Panc1 (cell line): ENCODE data around the gene ELMO1. TPM values are rescaled to one million over a fixed set of nuclear protein-coding genes. Genes with fewer than 3 reads are reported as not detected.

ENCODE experiments used
- ATAC-seq: fragments of 200-7000 bp; cut with Tn5 transposase; 2 replicates; pipeline ENCODE4 v1.9.1; 2020; ENCODE audit warnings: mild to moderate bottlenecking, moderate library complexity
- BruUV-seq: library from RNA; stranded (reverse); fragments of 400-500 nt; replicated peaks from 2 replicates; lab custom pipeline; 2021; lab: Mats Ljungman, UMichigan
- CTCF ChIA-PET: fragments of 300-600 bp; sonication (Branson Sonifier 250); formaldehyde crosslinking; loops from one replicate; lab custom pipeline; 2022; ENCODE audit warnings: antibody characterized with exemption; lab: Charles Lee
- POLR2A ChIA-PET: fragments of 300-600 bp; sonication (Branson Sonifier 250); formaldehyde crosslinking; loops from one replicate; lab custom pipeline; 2022; ENCODE audit warnings: antibody characterized with exemption; lab: Charles Lee
- DNase-seq: peaks from one replicate; pipeline ENCODE4 v3.0.0-alpha.2; 2010; ENCODE audit warnings: low read depth, low spot score
- H3K27ac ChIP-seq: 2 replicates; pipeline ENCODE4 v1.5.1; 2011; ENCODE audit warnings: mild to moderate bottlenecking, low read length, inconsistent platforms
- H3K27me3 ChIP-seq: fragments of 200-500 bp; sonication (Bioruptor generic); 2 replicates; pipeline ENCODE4 v1.6.0; 2014; ENCODE audit warnings: low read length, inconsistent platforms; ENCODE audit not compliant: control insufficient read depth, insufficient read depth
- H3K36me3 ChIP-seq: fragments of 200-500 bp; sonication (Bioruptor generic); 2 replicates; pipeline ENCODE4 v1.5.1; 2014; ENCODE audit warnings: inconsistent platforms, mild to moderate bottlenecking, low read length, moderate library complexity; ENCODE audit not compliant: control insufficient read depth, insufficient read depth
- H3K4me1 ChIP-seq: 2 replicates; pipeline ENCODE4 v1.5.1; 2011; ENCODE audit warnings: inconsistent platforms, mild to moderate bottlenecking, low read length, moderate library complexity; ENCODE audit not compliant: control insufficient read depth, insufficient read depth
- H3K4me3 ChIP-seq, 2 experiments: 2 replicates each; pipeline ENCODE4 v1.5.1; 2011 to 2012; ENCODE audit warnings: low read depth in 2 of 2, low read length in 2 of 2, mild to moderate bottlenecking in 2 of 2, inconsistent platforms in 1 of 2, moderate library complexity in 1 of 2
- H3K9me3 ChIP-seq: fragments of 200-500 bp; sonication (Bioruptor generic); 2 replicates; pipeline ENCODE4 v1.5.1; 2014; ENCODE audit warnings: low read depth, mild to moderate bottlenecking, inconsistent platforms, low read length, moderate library complexity; ENCODE audit not compliant: control insufficient read depth, insufficient read depth
- POLR2AphosphoS5 ChIP-seq: IDR thresholded peaks from 2 replicates; pipeline ENCODE4 v1.6.1; 2012; ENCODE audit warnings: mild to moderate bottlenecking, low read depth, low read length, moderate library complexity
- SIN3A ChIP-seq: IDR thresholded peaks from 2 replicates; pipeline ENCODE4 v1.6.1; 2012; ENCODE audit warnings: low read depth, mild to moderate bottlenecking, low read length, moderate library complexity, borderline replicate concordance; ENCODE audit not compliant: insufficient read depth
- TCF7L2 ChIP-seq: IDR thresholded peaks from 2 replicates; pipeline ENCODE4 v1.6.1; 2011; ENCODE audit warnings: mild to moderate bottlenecking, low read depth, low read length, inconsistent platforms
- in situ Hi-C: cut with HindIII; loops from 2 replicates; pipeline ENCODE4 v1.10.0; 2016; ENCODE audit warnings: low sequenced_read_pairs, low pct_unique_long_range_greater_than_20kb
- intact Hi-C: fragments of 100-400 bp; cut with micrococcal nuclease; formaldehyde crosslinking; loops from one replicate; pipeline ENCODE4 v1.10.0; 2022; ENCODE audit not compliant: unreplicated experiment
- total RNA-seq: library from RNA; stranded (reverse); gene quantifications from one replicate; pipeline ENCODE4 v1.2.1, GENCODE V29; 2021; ENCODE audit not compliant: unreplicated experiment
- TF ChIP-seq, protein P1 (sequence below), 2 experiments: IDR thresholded peaks; 2 replicates each; pipeline ENCODE4 v1.6.1; 2011 to 2012; ENCODE audit warnings: low read depth in 2 of 2, control low read depth in 1 of 2, low read length in 1 of 2, mild to moderate bottlenecking in 1 of 2, moderate library complexity in 1 of 2; ENCODE audit not compliant: insufficient read depth in 1 of 2
- TF ChIP-seq, protein P2 (sequence below): fragments of 450-650 bp; IDR thresholded peaks from 2 replicates; pipeline ENCODE4 v1.5.1; 2017; ENCODE audit warnings: mild to moderate bottlenecking

The ELMO1 gene
- total RNA-seq, 1 experiment from 2014 or later: 0.80 TPM

DNA sequence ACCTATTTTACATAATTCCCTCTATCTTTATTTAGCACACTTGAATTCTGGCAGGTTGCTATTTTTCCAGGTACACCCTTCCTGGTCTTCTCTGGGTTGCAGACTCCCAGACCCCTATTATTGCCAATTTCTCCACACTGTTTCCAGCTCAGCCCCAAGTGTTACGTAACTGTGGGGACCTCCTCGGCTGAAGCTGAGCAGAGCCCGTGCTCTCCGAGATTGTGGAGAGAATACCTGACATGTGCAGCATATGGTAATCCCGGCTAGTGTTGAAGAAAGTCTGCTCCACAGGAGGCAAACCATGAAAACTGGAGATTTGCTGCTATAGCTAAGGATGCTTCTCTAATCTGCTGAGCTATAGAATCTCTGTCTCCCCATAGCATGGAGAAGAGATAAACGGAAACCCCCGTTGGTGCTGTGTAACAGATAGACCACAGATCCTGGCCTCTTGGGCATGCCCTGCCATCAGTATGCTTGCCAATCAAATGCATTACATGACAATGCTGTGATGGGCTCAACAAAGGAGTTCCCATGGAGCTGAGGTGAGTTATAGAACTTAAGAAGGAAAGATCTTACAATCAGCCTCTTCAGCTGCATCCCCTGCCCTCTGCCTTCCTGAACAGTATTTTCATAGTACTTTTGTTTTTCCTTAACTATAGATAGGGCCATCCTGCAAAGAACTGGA, 579.8 kb downstream of the ELMO1 start:
- Histone ChIP-seq H3K4me1 (no peaks in the 10 kb centered on the region), H3K36me3 (no peaks in the 10 kb centered on the region), H3K27me3 (no peaks in the 10 kb centered on the region), H3K27ac (no peak overlapping the region), H3K9me3 (no peaks in the 10 kb centered on the region), H3K4me3 (no peak overlapping the region)
- ATAC-seq (no peak), DNase-seq (no peak)
- POLR2A ChIA-PET: no interaction called here
- intact Hi-C loops (no loop called here), in situ Hi-C loops (no loop called here)
- no peak for TF ChIP-seq SIN3A
- TF ChIP-seq, protein P1, sequence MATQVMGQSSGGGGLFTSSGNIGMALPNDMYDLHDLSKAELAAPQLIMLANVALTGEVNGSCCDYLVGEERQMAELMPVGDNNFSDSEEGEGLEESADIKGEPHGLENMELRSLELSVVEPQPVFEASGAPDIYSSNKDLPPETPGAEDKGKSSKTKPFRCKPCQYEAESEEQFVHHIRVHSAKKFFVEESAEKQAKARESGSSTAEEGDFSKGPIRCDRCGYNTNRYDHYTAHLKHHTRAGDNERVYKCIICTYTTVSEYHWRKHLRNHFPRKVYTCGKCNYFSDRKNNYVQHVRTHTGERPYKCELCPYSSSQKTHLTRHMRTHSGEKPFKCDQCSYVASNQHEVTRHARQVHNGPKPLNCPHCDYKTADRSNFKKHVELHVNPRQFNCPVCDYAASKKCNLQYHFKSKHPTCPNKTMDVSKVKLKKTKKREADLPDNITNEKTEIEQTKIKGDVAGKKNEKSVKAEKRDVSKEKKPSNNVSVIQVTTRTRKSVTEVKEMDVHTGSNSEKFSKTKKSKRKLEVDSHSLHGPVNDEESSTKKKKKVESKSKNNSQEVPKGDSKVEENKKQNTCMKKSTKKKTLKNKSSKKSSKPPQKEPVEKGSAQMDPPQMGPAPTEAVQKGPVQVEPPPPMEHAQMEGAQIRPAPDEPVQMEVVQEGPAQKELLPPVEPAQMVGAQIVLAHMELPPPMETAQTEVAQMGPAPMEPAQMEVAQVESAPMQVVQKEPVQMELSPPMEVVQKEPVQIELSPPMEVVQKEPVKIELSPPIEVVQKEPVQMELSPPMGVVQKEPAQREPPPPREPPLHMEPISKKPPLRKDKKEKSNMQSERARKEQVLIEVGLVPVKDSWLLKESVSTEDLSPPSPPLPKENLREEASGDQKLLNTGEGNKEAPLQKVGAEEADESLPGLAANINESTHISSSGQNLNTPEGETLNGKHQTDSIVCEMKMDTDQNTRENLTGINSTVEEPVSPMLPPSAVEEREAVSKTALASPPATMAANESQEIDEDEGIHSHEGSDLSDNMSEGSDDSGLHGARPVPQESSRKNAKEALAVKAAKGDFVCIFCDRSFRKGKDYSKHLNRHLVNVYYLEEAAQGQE (IDR thresholded peaks at IDR 0.05; ENCODE audit: insufficient read depth in 1 of 2, low read depth in 2 of 2, low read length in 1 of 2): no peak
- TF ChIP-seq POLR2AphosphoS5: no peak
- TF ChIP-seq TCF7L2: no peak
- TF ChIP-seq, protein P2, sequence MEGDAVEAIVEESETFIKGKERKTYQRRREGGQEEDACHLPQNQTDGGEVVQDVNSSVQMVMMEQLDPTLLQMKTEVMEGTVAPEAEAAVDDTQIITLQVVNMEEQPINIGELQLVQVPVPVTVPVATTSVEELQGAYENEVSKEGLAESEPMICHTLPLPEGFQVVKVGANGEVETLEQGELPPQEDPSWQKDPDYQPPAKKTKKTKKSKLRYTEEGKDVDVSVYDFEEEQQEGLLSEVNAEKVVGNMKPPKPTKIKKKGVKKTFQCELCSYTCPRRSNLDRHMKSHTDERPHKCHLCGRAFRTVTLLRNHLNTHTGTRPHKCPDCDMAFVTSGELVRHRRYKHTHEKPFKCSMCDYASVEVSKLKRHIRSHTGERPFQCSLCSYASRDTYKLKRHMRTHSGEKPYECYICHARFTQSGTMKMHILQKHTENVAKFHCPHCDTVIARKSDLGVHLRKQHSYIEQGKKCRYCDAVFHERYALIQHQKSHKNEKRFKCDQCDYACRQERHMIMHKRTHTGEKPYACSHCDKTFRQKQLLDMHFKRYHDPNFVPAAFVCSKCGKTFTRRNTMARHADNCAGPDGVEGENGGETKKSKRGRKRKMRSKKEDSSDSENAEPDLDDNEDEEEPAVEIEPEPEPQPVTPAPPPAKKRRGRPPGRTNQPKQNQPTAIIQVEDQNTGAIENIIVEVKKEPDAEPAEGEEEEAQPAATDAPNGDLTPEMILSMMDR: no peak
- CTCF ChIA-PET: no interaction called here
- BruUV-seq: no TSS peak

DNA sequence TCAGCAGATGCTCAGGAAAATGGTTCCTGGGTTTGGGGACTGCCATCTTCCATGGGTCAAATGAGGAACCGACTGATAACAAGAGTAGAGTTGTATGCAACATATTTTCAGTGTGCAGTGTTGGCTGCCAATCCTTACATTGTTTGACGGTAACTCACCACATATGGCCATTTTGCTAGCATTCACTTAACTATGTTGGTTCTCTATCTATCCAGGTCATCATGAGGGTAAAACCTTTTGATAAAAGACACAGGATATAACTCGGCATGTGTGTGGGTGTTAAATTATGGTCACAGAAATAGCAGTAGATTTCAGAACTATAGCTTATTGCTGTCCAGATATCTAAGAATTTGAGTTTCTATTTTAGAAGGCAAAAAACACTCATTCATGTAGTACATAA, 583.6 kb downstream of the ELMO1 start:
- intact Hi-C loops (no loop called here), in situ Hi-C loops (no loop called here)
- H3K4me3 ChIP-seq: no peak overlapping the region
- no peaks in the 10 kb centered on the region for H3K36me3 ChIP-seq
- ChIA-PET CTCF (no interaction called here), POLR2A (no interaction called here)
- H3K27ac ChIP-seq: no peak overlapping the region
- H3K4me1 ChIP-seq: no peaks in the 10 kb centered on the region
- ATAC-seq (no peak), DNase-seq (no peak)
- BruUV-seq: no TSS peak
- TF ChIP-seq, protein P2: no peak
- no peak for TF ChIP-seq TCF7L2
- H3K9me3 ChIP-seq: no peaks in the 10 kb centered on the region; the same call in 1 of the 2 replicates
- no peaks in the 10 kb centered on the region for H3K27me3 ChIP-seq
